Islet of Langerhans (tissue), 1 donor: ENCODE results near the gene PLXNB2.

Experiments
- FAIRE-seq: peaks from one replicate; lab custom pipeline; 2011; peaks lifted over from hg19 to GRCh38; lab: Jason Lieb, UNC

PLXNB2 gene

DNA sequence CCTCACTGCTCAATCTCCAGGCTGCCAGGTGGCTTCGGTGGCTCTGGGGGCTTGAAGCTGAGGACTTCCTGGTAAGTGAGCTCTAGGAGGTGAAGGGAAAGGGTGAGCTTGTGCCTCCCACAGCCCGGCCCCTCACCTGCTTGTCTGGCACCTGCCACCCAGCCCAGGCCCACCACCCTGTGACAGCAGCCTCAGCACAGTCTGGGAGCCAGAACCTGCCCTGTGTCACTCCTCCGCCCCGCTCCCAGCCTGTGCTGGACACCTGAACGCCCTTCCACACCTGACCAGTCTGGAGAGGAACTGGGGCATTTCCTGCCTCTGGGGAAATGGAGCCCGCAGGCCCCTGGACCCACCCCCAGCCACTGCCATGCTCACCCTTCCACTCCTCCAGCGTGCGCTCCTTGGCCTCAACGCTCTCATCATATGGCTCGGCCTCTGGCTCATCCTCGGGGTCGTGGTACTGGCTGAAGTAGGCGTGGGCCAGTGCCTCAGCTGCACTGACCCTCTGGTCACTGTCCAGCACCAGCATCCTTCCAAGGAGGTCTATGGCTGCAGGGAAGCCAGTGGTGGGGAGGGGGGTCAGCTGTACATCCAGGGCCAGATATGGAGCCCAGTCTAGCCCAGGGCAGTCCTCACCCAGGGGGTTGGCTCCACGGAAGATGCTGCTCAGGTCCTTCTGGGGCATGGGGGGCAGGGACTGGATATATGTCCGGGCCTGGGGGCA, 42.3 kb downstream of the PLXNB2 start:
- FAIRE-seq = no peak

DNA sequence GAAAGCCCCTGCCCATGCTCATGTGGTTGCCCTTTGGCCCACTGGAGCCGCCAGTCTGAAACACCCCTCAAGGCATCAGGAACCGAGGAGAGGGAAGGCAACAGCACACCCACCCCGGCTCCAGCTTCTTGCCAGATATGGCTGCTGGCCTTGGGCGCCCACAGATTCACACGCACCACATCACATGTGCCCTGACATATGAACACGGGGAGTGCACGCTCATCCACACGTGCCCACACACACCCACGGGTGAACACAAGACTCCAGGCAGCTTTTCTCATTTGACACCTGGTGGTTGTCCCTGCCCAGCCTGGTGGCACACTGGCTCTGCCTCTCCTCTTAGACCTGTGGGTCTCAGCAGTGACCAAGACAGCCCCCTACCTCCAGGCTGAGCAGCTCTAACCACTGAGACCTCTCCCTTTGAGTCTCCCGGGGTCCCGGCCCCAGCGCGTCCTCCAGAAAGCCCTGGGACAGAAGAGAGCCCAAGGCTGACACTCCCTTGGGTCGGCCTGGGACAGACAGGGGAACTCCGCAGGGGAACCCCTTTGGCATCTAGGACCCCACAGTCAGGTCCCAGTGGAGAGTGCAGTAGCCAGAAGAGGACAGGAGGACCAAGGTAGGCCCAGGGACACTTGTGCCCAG, 43.2 kb downstream of the PLXNB2 start:
- no peak for FAIRE-seq

DNA sequence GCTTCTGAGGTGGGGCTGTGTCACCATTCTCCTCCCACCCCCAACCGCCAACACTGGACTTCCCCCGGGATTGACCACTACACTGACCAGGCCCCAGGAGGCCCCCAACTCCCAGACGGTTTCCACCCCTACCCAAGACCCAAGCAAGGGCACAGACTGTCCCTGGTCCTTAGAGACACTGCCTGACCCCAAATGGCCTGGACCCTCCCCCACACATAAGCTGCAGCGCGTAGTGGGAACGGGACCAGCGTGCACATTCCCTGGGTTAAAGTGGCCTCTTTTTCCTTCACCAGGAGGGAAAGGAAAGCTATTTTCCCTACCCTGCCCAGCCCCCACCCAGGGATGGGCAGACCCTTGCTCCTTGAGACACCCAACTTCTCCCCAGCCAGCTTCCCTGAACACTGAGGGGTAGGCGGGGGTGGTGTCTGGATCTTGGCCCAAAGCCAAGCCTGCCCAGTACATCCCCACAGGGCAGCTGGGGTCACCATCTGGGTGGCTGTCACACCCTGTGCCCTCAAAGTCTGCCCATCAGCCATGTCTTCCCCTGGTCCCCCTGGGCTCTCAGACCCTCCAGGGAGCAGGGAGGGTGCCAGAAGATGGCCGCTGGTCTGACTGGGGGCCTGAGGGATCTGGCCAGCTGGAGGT, 44.4 kb downstream of the PLXNB2 start:
- FAIRE-seq = no peak

DNA sequence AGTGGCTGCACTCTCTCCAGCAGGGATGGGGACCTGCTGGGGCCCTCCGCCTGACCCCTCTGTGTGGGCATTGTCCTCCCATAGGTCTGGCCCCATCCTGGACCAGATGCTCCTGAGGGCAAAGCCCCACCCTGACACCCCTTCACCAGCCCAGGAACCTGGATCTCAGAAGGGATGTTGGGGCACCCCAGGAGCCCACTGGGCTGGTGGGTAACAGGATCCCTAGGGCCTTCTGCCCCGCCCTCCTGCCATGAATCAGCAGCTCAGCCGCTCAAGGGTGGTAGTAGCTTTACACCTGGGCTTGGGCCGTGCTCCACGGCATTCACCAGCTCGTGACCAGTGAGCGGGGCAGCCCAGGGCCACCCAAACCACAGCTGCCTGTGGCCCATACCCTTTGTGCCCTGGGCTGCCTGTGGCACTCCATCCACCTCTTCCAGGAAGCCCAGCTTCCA, 45.0 kb downstream of the PLXNB2 start:
- FAIRE-seq = no peak

DNA sequence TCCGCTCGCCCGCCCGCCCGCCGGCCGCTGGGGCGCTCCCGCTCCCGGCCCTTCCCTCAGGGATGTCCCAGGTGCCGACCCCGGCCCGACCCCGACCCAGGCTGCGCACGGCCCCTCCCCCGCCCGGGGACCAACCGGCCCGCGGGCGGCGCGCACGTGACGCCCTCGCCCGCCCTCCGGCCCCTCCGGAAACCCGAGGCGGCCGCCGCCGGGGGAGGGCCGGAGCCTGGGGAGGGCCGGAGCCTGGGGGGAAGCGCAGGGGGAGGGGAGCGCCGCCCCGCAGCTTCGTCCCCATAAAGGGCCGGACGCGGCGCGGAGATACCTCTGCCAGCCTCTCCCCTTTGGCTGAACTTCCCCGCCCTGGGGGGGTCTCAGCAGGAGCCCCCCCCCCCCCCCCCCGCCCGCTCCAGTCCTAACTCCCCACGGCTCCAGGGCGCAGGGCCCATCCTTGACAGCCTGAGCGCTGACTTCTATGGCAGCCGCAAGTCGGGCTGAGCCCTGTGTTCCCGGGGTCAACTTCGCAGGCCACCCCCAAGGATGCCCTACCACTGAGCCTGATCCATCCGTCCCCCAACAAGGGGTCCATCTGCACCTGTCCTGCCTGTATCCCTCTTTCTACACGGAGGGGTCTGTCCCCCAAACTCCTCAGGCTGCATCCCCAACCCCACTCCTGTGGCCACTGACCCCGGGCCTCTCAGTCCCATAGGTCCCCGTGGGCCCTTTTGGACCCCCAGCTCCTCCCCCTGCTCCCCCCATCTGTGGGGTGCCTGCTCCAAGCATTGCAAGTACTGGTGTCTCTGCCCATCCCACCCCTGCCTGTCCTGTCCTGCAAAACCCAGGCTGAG, 45.6 kb downstream of the PLXNB2 start, which contains the start of gene MAPK12:
TSS of gene MAPK12 (minus strand) at position 69 of the 845 bp plus-strand sequence. CDS start 174 bp downstream, outside the sequence.
- FAIRE-seq = no peak

DNA sequence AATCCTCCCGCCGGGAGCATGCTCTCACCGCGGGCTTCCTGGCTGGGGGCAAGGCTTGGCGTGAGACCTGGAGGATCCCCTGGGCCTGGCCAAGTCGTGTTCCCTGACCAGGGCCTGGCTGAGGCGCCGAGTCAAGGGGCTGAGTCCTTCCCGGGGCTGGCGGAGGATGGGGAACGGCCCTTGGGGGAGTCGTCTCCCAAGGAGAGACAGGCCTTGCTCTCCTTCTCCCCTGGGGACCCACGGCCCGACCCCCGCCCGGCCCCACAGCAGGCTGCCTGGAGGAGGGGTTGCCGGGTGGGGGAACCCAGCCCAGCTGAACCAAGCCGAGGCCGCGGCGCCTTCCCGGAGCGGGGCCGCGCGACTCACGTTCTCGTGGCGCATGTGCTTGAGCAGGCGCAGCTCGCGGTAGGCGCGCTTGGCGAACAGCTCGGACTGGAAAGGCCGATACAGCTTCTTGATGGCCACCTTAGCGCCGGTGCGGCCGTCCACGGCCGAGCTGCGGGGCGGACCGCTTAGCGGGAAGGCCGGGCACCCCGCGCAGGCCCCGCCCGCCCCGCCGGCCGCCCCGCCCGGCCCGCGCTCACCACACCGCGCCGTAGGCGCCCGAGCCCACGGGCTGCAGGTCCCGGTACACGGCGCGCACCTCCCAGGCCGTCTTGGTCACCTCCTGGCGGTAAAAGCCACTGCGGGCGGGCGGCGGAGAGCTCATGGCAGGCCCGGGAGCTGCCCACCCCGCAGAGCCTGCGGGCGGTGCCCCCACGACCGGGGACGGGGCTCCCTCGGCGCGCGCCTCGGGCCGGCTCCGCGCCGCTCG, 46.4 kb downstream of the PLXNB2 start:
- no peak for FAIRE-seq

DNA sequence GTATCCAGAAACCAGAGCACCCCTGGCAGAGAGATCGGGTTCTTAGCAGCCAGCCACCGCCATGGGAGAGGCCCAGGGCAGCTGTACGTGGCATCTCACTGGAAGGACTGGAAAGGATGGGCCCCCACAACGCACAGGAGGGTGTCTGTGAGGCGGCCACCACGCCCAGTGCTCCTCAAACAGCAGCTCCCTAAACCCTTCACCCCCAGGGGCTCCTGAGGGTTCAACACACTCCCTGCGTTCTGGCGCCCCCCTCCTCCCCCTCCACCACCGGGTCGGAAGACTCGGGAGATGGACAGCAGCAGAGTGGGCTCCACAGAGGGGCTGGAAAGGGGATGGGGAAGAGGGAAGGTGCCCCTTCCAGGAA, 47.0 kb downstream of the PLXNB2 start:
- FAIRE-seq = no peak

DNA sequence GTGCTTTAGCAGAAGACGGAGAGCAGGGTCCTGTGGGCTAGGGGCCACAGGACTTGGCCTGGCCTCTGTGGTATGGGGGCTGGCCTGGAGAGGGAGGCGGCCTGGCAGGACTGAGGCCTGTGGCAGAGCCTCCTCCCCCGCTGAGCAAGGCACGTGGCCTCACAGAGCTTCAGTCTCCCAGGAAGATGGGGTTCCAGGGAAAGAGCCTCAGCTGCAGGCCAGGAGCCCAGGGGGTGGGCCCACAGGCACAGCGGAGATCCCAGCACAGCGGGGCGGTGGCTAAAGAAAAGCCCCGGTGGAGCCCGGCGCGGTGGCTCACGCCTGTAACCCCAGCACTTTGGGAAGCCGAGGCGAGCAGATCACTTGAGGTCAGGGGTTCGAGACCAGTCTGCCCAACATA, 48.1 kb downstream of the PLXNB2 start:
- no peak for FAIRE-seq

DNA sequence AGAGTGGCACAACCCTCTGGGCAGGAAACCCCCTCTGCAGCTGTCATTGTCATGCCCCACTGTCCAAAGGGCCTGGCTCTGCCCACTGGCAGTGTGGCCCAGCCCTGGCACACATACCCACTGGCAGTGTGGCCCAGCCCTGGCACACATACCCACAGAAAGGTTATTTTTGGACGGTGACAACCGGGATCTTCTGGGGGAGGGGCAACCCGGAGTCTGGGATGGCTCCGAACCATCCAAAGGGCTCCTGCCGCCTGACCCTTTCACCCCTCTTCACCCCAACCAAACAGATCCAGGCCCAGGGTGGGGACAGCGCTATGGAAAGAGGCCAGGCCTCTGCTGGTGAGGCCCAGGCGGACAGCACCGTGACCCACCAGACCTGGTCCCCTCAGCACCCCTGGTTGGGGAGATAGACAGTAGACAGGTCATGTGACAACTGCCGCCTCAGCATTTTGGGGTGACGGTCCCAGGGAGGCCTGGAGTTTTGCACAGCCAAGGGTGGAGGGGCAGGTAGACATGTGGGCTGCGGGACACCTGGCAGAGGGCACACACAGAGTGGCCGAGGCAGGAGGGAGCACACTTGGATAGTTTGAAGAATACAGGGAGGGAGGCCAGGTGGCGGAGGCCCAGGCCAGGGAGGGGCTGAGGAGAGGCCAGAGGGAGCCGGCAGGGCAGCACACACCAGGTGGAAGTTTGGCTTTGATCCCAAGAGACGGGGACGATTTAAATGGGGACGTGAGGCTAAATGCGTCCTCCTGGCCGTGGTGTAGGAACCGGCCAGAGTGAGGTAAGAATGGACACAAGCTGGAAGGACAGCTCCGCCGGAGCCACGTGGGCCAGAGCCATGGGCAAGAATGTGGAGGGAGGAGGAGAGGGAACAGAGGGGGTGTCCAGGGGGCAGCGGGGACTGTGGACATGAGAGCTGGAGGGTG, 48.8 kb downstream of the PLXNB2 start:
- FAIRE-seq = no peak

DNA sequence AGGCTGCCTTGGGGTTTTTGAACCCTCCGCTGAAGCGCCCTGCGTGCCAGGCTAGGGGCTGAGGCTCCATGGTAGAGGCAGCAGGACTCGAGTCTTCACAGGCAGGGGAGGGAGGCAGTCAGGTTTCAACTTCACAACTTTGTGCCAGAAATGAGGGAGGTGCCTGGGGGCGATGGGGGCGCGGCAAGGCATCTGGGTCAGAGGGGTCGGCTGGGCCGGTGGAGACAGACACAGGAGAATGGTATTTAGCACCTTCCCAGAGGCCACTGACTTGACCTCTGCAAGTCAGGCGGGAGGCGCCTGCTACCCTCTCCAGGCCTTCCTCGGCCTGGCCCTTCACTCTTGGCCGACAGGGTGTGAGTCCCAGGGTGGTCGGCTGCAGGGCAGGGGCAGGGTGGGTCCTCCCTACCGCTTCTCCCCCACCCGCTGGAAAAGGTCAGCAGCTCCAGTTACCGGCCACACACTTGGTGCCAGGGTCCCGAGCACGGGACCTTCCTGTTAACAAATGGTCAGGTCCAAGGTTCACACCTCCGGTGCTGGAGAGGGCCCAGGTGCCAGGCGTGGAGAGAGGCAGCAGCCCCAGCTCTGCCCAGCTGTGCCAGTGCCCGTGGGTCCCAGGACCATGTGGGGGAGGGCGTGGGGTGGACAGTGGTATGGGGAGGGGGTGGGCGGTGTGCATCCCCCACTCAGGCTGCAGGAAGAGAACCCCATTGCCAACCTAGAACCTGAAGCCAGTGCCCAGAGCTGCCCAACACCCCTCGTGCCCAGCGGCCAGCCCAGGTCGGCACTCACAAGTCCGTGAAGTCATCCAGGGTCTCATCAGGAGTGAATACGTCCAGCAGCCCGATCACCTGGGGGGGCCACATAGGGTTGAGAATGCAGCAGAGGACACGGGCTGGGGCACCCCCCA, 49.7 kb downstream of the PLXNB2 start:
- FAIRE-seq = no peak

DNA sequence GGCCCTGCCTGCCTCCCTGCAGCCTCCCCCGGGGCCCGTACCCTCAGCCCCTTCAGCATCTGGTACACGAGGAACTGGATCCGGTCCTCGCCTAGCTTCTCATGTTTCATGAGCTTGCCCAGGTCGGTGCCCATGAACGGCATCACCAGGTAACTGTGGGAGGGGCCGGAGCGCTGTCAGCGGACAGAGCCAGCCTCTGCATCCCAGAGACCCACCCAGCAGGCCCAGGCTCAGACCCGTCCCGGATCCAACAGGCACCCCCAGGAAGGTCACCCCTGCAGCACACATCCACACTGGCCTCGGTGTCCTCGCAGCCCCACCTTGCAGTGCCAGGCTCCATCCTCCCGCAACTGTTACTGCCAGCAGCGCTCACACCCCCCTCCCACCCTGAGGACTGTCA, 50.4 kb downstream of the PLXNB2 start:
- no peak for FAIRE-seq

DNA sequence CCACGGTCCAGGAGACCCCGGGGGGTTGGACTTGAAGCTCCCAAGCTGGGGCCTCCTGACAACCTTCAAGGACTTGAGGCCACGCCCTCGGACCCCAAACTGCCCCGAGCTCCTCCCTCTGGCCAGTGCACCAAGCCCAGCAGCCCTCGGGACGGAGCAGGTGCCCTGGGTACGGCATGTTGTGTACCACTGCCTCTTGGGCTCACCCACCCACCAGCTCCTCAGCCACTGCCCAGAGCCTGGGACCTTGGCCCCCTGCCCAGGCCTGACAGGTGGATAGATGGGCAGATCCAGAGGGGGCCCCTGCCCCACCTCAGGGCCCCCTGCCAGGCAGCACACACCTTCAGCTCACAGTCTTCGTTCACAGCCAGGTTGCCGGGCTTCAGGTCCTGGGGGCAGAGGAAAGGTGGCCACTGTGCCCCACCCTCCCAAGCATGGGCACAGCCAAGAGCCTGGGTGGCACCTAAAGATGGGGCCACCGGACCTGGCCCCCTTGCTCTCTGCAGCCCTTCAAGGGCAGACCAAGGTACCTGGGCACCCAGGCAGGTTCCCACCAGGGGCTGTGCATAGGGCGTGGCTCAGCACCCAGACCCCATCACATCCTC, 51.1 kb downstream of the PLXNB2 start:
- FAIRE-seq = no peak

DNA sequence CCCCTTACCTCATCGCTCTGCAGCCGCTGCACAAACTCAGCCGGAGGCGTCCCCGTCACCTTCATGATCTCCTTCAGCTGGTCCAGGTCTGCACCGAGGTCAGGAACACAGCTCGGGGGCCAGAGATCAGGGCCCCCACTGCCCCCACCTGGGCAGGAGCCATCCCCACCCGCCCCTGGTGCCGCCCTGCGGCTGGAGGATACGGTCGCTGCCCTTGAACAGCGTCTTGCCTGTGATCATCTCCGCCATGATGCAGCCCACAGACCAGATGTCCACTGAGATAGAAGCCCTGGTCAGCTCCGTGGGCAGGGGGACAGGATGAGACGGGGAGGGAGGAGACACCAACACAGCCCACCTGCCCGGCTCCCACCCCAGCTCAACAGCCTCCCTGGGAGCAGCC, 51.8 kb downstream of the PLXNB2 start:
- FAIRE-seq = no peak

DNA sequence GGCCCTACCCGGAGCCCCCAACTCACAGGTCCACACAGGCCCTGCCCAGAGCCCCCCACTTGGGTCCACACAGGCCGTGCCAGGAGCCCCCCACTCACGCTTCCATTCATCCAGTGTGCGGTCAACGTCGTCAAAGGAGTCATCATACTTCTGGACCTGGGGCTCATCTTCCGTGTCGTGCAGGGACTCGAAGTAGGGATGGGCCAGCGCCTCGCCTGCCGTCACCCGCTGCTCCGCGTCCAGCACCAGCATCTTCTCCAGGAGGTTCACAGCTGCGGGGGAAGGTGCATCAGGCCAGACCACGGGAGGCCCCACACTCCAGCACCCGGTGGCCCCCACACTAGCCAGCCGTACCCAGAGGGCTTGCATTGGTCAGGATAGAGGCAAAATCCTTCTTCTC, 52.3 kb downstream of the PLXNB2 start:
- FAIRE-seq = no peak

DNA sequence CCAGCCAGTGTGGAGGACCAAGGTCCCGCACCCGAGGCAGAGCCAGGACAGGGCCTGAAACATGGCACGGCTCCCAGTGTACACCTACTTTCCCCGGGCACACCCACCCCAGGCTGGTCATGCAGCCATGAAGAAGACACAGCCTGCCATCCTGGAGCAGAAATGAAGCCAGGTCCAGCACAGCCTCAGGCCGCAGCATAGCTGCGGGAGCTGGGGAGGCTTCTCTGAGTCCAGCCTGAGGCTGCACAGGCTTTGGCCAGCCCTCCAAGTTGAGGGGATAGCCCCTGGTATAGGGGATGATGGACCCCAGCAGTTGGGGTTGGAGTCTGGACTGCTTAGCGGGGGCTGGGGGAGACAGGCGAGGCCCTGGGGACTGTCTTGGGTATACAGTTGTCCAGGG, 53.5 kb downstream of the PLXNB2 start:
- no peak for FAIRE-seq

DNA sequence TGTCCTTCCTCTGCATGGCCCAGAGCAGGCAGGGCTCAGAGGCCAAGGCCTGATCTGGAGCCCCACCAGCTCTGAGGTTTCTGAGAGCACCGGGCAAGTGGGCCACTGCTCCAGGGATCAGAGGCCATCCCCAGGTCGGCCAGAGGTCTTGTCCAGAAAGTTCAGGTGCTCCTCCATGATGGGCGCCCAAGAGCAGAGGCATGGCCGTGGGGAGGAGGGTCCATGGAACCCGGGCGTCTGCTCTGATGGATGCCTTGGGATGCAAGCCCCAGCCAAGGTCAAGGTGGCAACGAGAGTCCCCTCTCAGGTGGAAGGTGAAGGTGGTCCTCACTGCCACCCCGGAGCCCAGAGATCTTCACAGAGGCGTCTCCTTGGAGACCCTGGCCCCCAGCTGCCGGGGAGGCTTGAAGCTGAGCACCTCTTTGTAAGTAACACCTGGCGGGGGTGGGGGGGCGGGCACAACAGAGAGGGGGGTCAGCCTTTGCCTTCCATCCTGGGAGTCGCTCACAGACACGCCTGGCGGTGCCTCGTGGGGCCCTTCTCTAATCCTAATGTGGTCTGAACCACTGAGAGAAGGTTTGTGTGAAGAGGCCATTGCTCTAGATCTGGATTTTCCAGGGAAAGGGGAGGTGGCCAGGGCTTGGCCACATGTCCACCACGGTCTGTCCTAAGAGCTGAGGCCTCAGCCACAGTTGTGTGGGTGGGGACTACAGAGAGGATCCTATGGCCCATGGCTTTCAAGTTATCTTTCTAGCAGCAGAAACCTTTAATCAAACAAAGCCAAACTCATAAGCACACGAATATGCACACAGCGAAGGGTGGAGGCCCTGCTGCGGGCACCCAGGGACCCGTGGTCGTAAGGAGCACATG, 54.2 kb downstream of the PLXNB2 start:
- no peak for FAIRE-seq

DNA sequence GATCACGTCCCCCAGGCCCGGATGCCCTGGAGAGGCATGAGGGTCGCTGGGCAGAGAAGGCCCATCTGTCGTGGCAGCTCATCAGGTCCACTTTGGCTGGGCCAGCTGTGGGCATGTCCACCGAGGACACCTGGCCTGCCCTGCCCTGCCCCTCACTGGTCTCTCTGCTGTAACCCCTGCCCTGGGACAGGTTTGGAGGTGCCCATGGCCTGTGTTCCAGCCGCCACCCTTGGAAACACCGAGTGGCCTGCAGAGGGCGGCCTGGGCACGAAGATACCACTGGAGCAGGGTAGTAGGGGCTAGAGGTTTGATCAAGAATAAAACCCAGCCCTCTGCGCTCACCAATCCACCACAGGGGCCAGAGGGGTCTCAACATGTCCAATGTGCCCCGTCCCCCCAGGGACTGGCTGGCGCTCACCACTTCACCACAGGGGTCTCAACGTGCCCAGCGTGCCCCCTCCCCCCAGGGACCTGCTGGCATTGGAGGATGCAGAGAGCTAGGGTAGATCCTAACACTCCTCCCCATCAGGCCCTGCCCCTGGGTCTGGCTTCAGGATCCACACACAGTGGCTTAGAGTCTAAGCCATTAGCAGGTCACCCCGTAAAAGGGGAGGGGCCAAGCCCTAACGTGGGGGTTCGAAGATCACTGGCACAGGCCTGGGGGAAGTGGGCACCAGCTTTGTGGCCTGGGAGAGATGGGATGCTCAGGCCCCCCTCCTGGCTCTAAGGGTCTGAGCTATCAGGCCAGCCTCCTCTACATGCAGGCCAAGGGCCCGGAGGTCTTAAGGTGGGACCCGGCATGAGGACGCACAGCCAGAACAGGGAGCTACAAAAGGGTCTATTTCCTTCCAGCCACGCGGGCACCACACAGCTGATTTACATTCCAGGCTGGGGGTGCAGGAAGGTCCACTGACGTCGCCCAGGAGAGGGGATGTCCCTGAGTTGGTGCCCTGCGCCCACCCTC, 55.1 kb downstream of the PLXNB2 start:
- no peak for FAIRE-seq
